ENCODE measurements around the gene KCNH6.

KCNH6 gene

GRCh38 chr17:63486317-63487013 is 36.7 kb upstream of the KCNH6 start:
- DNase-seq (ENCODE audit: low read depth), result no peak

GRCh38 chr17:63487014-63487339 is 36.2 kb upstream of the KCNH6 start:
- DNase-seq (ENCODE audit: low read depth), result no peak

- DNase-seq (ENCODE audit: low read depth), result no peak
These were observed 34.3 kb upstream of the KCNH6 start for GRCh38 chr17:63488851-63489250.

GRCh38 chr17:63489291-63489690 is 33.9 kb upstream of the KCNH6 start:
- no peak for DNase-seq (ENCODE audit: low read depth)

GRCh38 chr17:63490329-63490728 is 32.8 kb upstream of the KCNH6 start:
- no peak for DNase-seq (ENCODE audit: low read depth)

- no peak for DNase-seq (ENCODE audit: low read depth)
These were observed 32.2 kb upstream of the KCNH6 start for GRCh38 chr17:63490858-63491400.

GRCh38 chr17:63491413-63491812 is 31.7 kb upstream of the KCNH6 start:
- no peak for DNase-seq (ENCODE audit: low read depth)

GRCh38 chr17:63491977-63492618 is 31.1 kb upstream of the KCNH6 start:
- DNase-seq (ENCODE audit: low read depth), result no peak

- no peak for DNase-seq (ENCODE audit: low read depth)
These were observed 30.2 kb upstream of the KCNH6 start for GRCh38 chr17:63492940-63493339.

- DNase-seq (ENCODE audit: low read depth), result no peak
These were observed 29.7 kb upstream of the KCNH6 start for GRCh38 chr17:63493411-63493810.

- no peak for DNase-seq (ENCODE audit: low read depth)
These were observed 28.7 kb upstream of the KCNH6 start for GRCh38 chr17:63494300-63494928.

GRCh38 chr17:63495491-63495890 is 27.7 kb upstream of the KCNH6 start:
- no peak for DNase-seq (ENCODE audit: low read depth)

- no peak for DNase-seq (ENCODE audit: low read depth)
These were observed 27.0 kb upstream of the KCNH6 start for GRCh38 chr17:63496177-63496576.

GRCh38 chr17:63496663-63497400 is 26.3 kb upstream of the KCNH6 start:
- no peak for DNase-seq (ENCODE audit: low read depth)

GRCh38 chr17:63497708-63498483 is 25.3 kb upstream of the KCNH6 start:
- no peak for DNase-seq (ENCODE audit: low read depth)

- no peak for DNase-seq (ENCODE audit: low read depth)
These were observed 24.4 kb upstream of the KCNH6 start for GRCh38 chr17:63498626-63499195.

- DNase-seq (ENCODE audit: low read depth), result no peak
These were observed 22.4 kb upstream of the KCNH6 start for GRCh38 chr17:63500543-63501390.

- no peak for DNase-seq (ENCODE audit: low read depth)
These were observed 19.8 kb upstream of the KCNH6 start for GRCh38 chr17:63503341-63503705.

GRCh38 chr17:63504261-63504660 is 18.9 kb upstream of the KCNH6 start:
- DNase-seq (ENCODE audit: low read depth), result no peak

- DNase-seq (ENCODE audit: low read depth), result no peak
These were observed 17.8 kb upstream of the KCNH6 start for GRCh38 chr17:63505341-63505740.

- no peak for DNase-seq (ENCODE audit: low read depth)
These were observed 16.5 kb upstream of the KCNH6 start for GRCh38 chr17:63506627-63507026.

Measured in activated T-cell treated with anti-CD3 and anti-CD28 coated beads for 1 hour (primary cell).